AML-193 (cell line): Measurements from ENCODE around the gene HMGXB4.

Source experiments
- DNase-seq, 2 experiments: peaks; one replicate each; lab custom pipeline; 2025; lab: John Stamatoyannopoulos, UW

HMGXB4 gene

GRCh38 chr22:35258191-35258988 lies 1.1 kb downstream of the HMGXB4 start:
- DNase-seq, result peak in 1 of 2 experiments; percentile 12

DNA sequence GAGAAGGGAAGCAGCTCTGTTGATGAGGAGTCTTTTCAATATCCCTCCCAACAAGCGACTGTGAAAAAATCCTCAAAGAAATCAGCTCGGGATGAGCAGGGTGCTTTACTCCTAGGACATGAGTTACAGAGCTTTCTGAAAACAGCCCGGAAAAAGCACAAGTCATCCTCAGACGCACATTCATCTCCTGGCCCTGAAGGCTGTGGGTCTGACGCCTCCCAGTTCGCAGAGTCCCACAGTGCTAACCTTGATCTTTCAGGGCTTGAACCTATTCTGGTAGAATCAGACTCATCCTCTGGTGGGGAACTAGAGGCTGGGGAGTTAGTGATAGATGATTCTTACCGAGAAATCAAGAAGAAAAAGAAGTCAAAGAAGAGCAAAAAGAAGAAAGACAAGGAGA lies 7.7 kb downstream of the HMGXB4 start:
- no peak for DNase-seq

- no peak for DNase-seq
These were observed 9.0 kb downstream of the HMGXB4 start for GRCh38 chr22:35266277-35266676.

- DNase-seq, result no peak
These were observed 12.3 kb downstream of the HMGXB4 start for GRCh38 chr22:35269630-35270029.

DNA sequence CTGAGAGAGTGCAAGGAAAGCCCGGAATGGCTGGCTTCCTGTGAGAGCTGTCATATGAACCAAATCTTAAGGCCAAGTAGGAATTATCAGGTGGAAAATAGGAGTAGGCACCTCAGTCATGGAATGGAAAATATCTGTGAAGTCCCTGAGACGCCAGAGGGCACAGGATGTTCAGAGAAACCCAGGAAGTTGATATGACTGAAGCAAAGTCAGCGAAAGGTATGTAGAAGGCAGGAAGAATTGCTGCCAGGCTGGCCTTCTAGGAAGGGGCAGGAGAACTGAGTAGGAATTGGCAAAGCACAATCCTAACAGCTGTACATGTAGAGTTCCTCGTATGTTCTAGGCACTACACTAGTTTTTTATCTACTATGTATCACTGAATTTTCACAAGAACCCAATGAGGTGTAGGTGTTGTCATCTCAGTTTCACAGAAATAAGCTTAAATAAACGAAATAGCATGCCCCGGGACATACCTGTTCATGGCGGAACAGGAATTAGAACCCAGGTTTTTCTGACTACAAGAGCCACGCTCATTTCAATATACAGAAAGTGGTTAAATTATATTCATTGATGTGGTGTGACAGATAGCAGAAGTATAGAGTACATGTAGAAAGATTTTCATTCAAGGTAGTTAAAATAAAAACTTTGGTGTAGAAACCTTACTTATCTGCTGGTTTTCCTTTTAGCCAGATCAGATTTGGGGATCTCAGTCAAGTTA lies 17.0 kb downstream of the HMGXB4 start:
- no peak for DNase-seq

DNA sequence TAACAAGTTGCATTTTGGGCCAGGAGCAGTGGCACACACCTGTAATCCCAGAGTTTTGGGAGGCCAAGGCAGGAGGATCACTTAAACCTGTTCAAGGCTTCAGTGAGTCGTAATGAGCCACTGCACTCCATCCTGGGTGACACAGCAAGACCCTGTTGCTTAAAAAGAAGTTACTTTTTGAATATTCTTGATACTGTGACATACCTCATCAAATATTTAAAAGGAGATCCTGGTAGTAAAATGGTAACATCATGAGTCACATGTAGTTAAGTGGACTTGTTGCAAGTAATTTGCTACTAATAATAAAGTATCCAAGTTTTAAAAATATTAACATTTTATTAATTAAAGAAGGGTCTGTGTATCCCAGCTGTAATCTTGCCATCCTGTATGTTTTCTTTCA lies 18.3 kb downstream of the HMGXB4 start:
- no peak for DNase-seq

DNA sequence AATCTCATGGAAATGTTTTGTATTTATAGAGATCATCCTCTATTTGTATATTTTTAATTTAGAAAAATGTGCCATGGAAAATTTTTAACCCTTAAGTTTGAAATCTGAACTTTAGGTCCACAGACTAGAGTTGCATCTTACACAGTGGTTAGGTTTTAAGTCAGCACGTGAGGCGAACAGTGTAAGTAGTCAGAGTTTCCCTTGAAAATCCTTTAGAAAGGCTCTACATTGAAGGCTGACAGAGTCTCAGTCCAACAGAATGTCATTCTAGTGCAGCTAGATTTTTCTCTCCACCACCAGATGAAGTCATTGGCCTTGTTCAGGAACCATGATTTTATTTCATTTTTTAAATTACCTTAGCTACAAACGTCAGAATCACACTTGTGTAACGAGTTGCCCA lies 18.7 kb downstream of the HMGXB4 start:
- no peak for DNase-seq

GRCh38 chr22:35288116-35288515 lies 30.8 kb downstream of the HMGXB4 start:
- DNase-seq, result no peak

DNA sequence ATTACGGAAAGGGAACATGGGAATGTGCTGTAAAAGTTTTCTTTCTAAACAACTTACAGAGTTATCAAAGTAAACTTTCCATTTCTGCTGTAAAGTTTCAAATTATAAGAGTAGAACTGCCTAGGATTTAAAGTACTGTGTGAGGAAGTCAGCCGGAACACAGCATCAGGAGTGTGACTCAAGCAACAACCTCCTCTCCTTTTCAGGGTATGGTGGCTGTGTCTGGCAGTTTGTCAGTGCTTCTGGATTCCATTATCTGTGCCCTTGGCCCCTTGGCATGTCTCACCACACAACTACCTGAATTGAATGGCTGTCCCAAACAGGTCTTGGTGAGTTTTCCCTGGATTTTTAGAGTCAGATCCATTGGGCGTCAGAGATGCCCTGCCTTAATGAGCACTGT lies 35.5 kb downstream of the HMGXB4 start:
- no peak for DNase-seq

GRCh38 chr22:35296051-35296450 lies 38.8 kb downstream of the HMGXB4 start:
- DNase-seq, result no peak

DNA sequence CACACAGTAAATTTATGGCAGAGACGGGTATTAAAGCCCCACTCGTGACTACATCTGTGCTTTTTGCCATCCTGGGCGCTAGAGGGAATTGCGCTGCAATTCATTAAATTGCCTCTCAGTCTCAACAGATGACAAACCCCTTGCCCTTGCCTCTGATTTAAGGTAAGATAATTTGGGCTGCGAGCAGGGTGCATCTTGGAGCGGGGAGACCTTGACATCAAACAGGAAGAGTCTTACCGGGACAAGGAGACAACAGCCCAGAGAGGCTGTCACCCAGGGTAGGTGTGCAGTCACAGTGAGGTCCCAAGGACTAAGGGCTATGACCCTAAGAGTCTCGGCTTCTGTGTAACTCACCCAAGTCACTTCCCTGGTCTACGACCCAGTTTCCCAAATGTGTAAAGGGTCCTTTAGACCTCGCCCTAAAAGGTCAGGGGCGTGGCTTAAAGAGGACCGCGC lies 42.0 kb downstream of the HMGXB4 start:
- DNase-seq, result no peak

DNA sequence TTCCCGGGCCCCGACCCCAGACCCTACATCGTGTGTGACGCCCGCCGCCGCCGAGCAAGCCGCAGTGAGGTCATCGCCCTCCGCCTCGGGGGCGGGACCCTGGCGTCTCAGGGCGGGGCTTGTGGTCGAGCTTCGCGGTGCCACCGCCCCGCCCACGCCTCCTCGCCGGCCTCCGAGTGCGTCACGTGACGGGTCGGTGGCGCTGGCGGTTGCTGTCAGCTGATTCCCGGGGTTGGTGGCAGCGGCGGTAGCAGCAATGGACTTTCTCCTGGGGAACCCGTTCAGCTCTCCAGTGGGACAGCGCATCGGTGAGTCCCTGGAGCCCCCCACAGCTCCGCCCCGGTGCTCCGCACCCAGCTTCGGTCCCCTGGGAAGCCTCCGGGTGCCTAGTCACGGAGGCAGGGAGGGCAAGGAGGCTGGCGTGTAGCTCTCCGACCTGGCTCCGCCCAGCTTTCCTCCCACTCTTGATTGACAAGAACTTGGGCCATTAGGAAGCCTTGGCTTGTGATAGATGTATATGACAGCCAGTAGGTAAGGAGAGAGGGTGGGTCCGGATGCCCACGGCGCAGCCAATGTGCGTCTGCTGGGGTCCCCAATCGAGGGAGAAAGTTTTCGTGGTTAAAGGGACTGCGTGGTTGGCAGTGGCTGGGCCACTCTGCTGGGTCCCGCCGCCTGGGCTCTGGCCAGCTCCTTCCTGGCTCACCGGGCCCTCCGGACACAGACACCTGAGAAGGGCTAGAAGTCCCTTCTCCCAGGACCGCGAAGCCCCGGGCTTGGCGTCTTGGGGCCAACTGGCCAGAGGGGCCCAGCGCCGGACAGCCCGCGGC lies 42.6 kb downstream of the HMGXB4 start, which contains the start of gene TOM1:
TOM1 (plus strand) TSS at position 222 of the 827 bp plus-strand sequence; CDS start at position 257, 35 bp downstream.
- DNase-seq, result peak; percentile 91 to 94

GRCh38 chr22:35301372-35301874 lies 44.1 kb downstream of the HMGXB4 start:
- DNase-seq, result peak; percentile 93 to 97

- DNase-seq, result no peak
These were observed 45.8 kb downstream of the HMGXB4 start for GRCh38 chr22:35303029-35303624.

DNA sequence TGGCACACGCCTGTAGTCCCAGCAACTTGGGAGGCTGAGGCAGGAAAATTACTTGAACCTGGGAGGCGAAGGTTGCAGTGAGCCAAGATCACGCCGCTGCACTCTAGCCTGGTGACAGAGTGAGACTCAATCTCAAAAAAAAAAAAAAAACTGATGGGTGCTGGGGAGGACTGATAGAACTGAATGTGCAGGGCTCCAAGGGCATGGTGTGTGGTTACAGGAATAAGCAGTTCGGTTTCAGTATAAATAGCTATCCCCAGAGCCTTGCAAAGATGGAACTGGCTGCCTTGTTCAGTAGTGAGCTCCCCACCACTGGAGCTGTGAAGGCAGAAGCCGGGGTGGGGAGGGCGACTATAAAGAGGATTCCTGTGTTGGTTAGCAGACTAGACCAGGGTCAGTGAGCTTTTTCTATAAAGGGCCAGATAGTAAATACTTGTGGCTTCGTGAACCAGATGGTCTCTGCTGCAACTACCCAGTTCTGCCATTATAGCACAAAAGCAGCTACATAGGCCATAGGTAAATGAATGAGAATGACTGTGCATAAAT lies 48.3 kb downstream of the HMGXB4 start:
- no peak for DNase-seq

GRCh38 chr22:35306350-35306967 lies 49.2 kb downstream of the HMGXB4 start:
- DNase-seq, result no peak

DNA sequence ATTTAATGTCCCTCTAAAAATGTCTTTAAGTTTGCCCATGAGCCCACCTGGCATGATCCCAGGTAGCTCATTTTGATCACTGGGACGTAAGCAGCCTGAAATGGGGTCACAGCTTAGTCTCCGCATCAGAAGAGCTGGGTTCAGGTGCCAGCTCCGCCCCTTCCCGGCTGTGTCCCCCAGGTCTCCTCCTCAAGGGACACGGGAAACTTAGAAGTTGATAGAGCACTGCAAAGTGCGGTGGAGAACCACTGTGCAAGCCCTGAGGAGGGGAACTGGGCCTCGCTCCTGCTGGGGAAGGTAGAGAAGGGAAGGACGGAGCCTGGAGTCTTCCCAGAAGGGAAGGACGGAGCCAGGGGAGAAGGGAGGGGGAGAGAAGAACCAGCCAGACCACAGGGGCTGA lies 50.1 kb downstream of the HMGXB4 start:
- DNase-seq, result no peak

GRCh38 chr22:35307892-35308291 lies 50.6 kb downstream of the HMGXB4 start:
- DNase-seq, result no peak

- DNase-seq, result no peak
These were observed 51.3 kb downstream of the HMGXB4 start for GRCh38 chr22:35308480-35309021.
